ENCODE results near the gene CYSLTR2. TPM values are rescaled to one million over a fixed set of nuclear protein-coding genes. Genes with fewer than 3 reads are reported as not detected.
"Not testable (repeated sequence)": the region's sequence is repeated elsewhere in the genome, so short reads cannot be mapped to it uniquely, and the experiment has no call there.

Gene CYSLTR2
- total RNA-seq, 1 donor from 2014 or later = 0.75 TPM

DNA sequence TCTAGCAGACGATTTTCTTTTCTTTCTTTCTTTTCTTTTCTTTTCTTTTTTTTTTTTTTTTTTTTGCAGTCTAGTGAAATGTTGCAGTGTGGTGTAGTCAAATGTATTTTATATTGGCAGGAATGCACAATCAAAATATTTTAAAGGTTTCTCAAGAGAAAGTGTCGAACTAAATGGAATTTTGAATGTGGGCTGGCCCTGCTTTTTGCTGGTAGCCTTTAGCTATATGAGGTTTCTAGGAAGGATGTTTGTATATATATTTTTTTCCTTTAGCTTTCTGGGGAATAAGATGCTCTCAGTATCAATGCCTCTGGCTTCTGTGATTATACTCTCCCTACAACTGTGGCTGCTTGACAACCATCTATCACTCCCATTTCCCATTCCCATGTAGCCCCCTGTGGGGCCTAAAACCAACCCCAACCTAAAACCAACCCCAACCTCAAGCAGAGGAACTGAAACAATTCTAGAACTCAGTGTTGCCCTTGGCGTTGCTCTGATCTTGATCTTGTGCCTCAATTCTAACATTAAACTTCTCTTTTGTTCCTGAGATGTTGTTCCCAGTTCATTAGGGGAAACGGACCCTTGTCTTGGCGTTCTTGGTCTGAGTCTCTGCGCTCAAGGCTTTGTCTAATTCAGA lies 27.1 kb downstream of the CYSLTR2 start:
- no peak for DNase-seq (ENCODE audit: low spot score)
- H3K36me3 Mint-ChIP-seq (ENCODE audit: low read depth) = no peaks in the 10 kb centered on the region
- H3K4me3 Mint-ChIP-seq = no peak overlapping the region
- no peak overlapping the region for H3K27ac Mint-ChIP-seq
- no peaks in the 10 kb centered on the region for H3K27me3 Mint-ChIP-seq (ENCODE audit: insufficient read depth)
- H3K4me1 Mint-ChIP-seq (ENCODE audit: low read depth) = peaks cover 5% of the 10 kb centered on the region
- no peaks in the 10 kb centered on the region for H3K9me3 Mint-ChIP-seq
- intact Hi-C loops (cut with micrococcal nuclease) = no loop called here

DNA sequence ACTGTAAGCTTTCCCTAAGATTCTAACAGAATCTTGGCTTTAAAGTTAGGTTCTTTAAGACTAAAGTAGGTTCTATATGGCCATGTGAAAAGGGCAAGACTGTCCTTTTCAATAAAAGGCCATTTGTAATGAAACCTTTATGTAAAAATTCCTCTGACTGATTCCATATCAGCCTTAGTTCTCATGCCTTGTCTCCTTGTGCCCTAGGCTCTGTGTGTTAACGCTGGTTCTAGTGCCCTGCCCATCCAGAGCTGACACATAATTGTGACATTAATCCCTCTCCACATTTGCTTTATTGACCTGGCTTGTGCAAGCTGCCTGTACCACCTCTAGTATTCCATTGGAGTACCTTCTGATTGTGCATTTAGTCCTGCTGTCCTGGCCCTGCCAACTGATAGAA lies 28.2 kb downstream of the CYSLTR2 start:
- Mint-ChIP-seq H3K27me3 (ENCODE audit: insufficient read depth) (no peaks in the 10 kb centered on the region), H3K4me3 (no peak overlapping the region), H3K36me3 (ENCODE audit: low read depth) (no peaks in the 10 kb centered on the region), H3K27ac (no peak overlapping the region), H3K4me1 (ENCODE audit: low read depth) (peaks cover 3% of the 10 kb centered on the region), H3K9me3 (no peaks in the 10 kb centered on the region)
- intact Hi-C loops (cut with micrococcal nuclease) = no loop called here
- DNase-seq (ENCODE audit: low spot score) = no peak

DNA sequence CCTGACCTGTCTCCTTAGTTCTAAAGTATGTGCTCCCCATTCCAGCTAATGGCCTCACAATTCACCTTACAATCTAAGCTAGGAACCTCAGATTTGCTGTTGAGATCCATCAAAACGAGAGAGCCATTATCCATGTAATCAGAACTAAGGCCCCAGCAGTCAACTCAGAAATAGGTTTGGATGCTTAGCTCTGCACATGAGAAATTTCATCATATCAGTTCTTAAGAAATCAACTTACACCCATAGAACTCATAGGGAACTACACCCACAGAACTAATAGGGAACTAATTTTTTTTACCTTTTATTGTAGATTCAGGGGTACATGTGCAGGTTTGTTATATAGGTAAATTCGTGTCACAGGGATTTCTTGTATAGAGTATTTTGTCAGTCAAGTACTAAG lies 28.7 kb downstream of the CYSLTR2 start:
- intact Hi-C loops (cut with micrococcal nuclease) = no loop called here
- Mint-ChIP-seq H3K4me1 (ENCODE audit: low read depth) (no peaks in the 10 kb centered on the region), H3K27ac (no peak overlapping the region), H3K27me3 (ENCODE audit: insufficient read depth) (no peaks in the 10 kb centered on the region), H3K36me3 (ENCODE audit: low read depth) (no peaks in the 10 kb centered on the region), H3K4me3 (no peak overlapping the region), H3K9me3 (no peaks in the 10 kb centered on the region)
- no peak for DNase-seq (ENCODE audit: low spot score)

DNA sequence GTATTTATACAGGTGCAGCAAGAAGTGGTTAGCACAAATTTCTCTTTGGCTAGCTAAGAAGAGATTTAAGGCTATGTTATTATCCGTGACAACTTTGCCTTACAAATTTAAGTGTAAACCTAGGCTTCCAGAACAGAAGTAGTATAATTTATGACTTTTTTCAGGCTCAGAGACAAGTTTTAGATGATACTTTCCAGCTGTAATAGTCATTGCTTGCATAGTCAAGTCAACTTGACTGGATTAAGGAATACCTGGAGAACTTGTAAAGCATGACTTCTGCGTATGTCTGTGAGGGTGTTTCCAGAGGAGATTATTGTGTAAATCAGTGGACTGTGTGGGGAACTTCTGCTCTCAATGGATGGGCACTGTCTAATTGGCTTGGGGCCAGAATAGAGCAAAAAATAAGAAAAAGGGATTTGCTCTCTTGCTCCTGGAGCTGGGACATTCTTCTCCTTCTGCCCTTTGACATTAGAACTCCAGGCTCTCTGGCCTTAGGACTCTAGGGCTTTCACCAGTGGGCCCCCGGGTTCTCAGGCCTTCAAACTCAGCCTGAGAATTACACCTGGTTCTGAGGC lies 33.0 kb downstream of the CYSLTR2 start:
- intact Hi-C loops (cut with micrococcal nuclease) = no loop called here
- Mint-ChIP-seq H3K36me3 (ENCODE audit: low read depth) (no peaks in the 10 kb centered on the region), H3K4me1 (ENCODE audit: low read depth) (no peaks in the 10 kb centered on the region), H3K4me3 (no peak overlapping the region), H3K27me3 (ENCODE audit: insufficient read depth) (no peaks in the 10 kb centered on the region), H3K27ac (no peak overlapping the region), H3K9me3 (peaks cover 15% of the 10 kb centered on the region)
- DNase-seq (ENCODE audit: low spot score) = no peak

GRCh38 chr13:48687249-48687648 lies 33.5 kb downstream of the CYSLTR2 start:
- H3K27me3 Mint-ChIP-seq (ENCODE audit: insufficient read depth) = no peaks in the 10 kb centered on the region
- H3K4me1 Mint-ChIP-seq (ENCODE audit: low read depth) = no peaks in the 10 kb centered on the region
- no peaks in the 10 kb centered on the region for H3K36me3 Mint-ChIP-seq (ENCODE audit: low read depth)
- H3K27ac Mint-ChIP-seq = no peak overlapping the region
- no peak overlapping the region for H3K4me3 Mint-ChIP-seq
- H3K9me3 Mint-ChIP-seq = peaks cover 15% of the 10 kb centered on the region
- no peak for DNase-seq (ENCODE audit: low spot score)
- intact Hi-C loops (cut with micrococcal nuclease) = no loop called here

- Mint-ChIP-seq H3K4me1 (ENCODE audit: low read depth) (no peaks in the 10 kb centered on the region), H3K4me3 (no peak overlapping the region), H3K27me3 (ENCODE audit: insufficient read depth) (peaks cover 3% of the 10 kb centered on the region), H3K36me3 (ENCODE audit: low read depth) (no peaks in the 10 kb centered on the region), H3K27ac (no peak overlapping the region), H3K9me3 (peaks cover 8% of the 10 kb centered on the region)
- DNase-seq (ENCODE audit: low spot score) = no peak
- intact Hi-C loops (cut with micrococcal nuclease) = no loop called here
Measured at GRCh38 chr13:48693998-48694397, 40.3 kb downstream of the CYSLTR2 start.

DNA sequence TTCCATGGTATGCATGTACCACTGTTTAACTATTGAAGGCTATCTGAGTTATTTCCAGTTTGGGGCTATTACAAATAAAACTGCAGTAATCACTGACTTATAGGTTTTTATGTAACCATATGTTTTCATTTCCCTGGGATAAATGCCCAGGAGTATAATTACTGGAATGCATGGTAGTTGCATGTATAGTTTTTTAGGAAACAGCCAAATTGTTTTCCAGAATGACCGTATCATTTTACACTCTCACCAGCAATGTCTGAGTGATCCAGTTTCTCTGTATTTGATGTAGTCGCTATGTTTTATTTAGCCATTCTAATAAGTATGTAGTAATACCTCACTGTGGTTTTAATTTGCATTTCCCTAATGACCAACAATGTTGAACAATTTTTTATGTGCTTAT lies 42.0 kb downstream of the CYSLTR2 start:
- no peaks in the 10 kb centered on the region for H3K4me1 Mint-ChIP-seq (ENCODE audit: low read depth)
- no peaks in the 10 kb centered on the region for H3K36me3 Mint-ChIP-seq (ENCODE audit: low read depth)
- no peak overlapping the region for H3K4me3 Mint-ChIP-seq
- H3K27ac Mint-ChIP-seq = no peak overlapping the region
- DNase-seq (ENCODE audit: low spot score) = no peak
- peaks cover 3% of the 10 kb centered on the region for H3K27me3 Mint-ChIP-seq (ENCODE audit: insufficient read depth)
- H3K9me3 Mint-ChIP-seq = no peaks in the 10 kb centered on the region
- intact Hi-C loops (cut with micrococcal nuclease) = no loop called here

DNA sequence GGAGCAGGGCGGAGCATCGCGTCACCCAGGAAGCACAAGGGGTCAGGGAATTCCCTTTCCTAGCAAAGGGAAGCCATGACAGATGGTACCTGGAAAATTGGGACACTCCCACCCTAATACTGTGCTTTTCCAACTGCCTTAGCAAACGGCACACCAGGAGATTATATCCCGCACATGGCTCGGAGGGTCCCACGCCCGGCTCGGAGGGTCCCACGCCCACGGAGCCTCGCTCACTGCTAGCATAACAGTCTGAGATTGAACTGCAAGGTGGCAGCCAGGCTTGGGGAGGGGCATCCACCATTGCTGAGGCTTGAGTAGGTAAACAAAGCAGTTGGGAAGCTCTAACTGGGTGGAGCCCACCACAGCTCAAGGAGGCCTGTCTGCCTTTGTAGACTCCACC lies 42.9 kb downstream of the CYSLTR2 start:
- DNase-seq (ENCODE audit: low spot score) = not testable (repeated sequence)

GRCh38 chr13:48707405-48707804 lies 53.7 kb downstream of the CYSLTR2 start:
- DNase-seq (ENCODE audit: low spot score) = no peak
- peaks cover 41% of the 10 kb centered on the region for H3K9me3 Mint-ChIP-seq
- H3K4me3 Mint-ChIP-seq = no peak overlapping the region
- H3K27me3 Mint-ChIP-seq (ENCODE audit: insufficient read depth) = peaks cover 2% of the 10 kb centered on the region
- intact Hi-C loops (cut with micrococcal nuclease) = no loop called here
- no peaks in the 10 kb centered on the region for H3K4me1 Mint-ChIP-seq (ENCODE audit: low read depth)
- H3K36me3 Mint-ChIP-seq (ENCODE audit: low read depth) = peaks cover 4% of the 10 kb centered on the region
- no peak overlapping the region for H3K27ac Mint-ChIP-seq

More for the DNA sequence above, 42.9 kb downstream of the CYSLTR2 start:
- H3K36me3 Mint-ChIP-seq (ENCODE audit: low read depth); H3K27ac Mint-ChIP-seq; H3K27me3 Mint-ChIP-seq (ENCODE audit: insufficient read depth); H3K9me3 Mint-ChIP-seq; H3K4me1 Mint-ChIP-seq (ENCODE audit: low read depth); H3K4me3 Mint-ChIP-seq; intact Hi-C loops (cut with micrococcal nuclease): not testable (repeated sequence)

DNA sequence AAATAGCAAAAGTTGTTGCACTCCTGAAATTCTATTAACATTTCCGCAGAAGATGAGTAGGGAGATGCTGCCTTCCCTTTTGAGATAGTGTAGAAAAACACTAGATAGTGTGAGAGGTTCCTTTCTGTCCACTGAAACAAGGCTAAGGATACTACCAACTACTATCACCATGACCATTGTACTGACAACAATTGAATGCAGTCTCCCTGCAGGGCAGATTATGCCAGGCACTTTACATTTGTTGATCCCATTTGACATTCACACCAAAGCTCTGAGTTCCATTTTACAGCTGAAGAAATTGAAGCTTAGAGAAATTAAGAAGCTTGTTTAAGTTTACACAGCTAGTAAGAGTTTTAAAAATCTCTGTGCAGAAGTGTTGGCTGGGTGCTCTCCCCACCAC lies 55.0 kb downstream of the CYSLTR2 start:
- Mint-ChIP-seq H3K27me3 (ENCODE audit: insufficient read depth) (peaks cover 2% of the 10 kb centered on the region), H3K4me3 (no peak overlapping the region)
- no peak for DNase-seq (ENCODE audit: low spot score)

GRCh38 chr13:48709213-48709612 lies 55.5 kb downstream of the CYSLTR2 start:
- H3K36me3 Mint-ChIP-seq (ENCODE audit: low read depth) = peaks cover 4% of the 10 kb centered on the region
- no peak overlapping the region for H3K4me3 Mint-ChIP-seq
- H3K27me3 Mint-ChIP-seq (ENCODE audit: insufficient read depth) = peaks cover 2% of the 10 kb centered on the region
- no peak for DNase-seq (ENCODE audit: low spot score)
- H3K4me1 Mint-ChIP-seq (ENCODE audit: low read depth) = no peaks in the 10 kb centered on the region
- H3K9me3 Mint-ChIP-seq = peaks cover 47% of the 10 kb centered on the region
- H3K27ac Mint-ChIP-seq = no peak overlapping the region
- intact Hi-C loops (cut with micrococcal nuclease) = no loop called here

More for the DNA sequence above, 55.0 kb downstream of the CYSLTR2 start:
- Mint-ChIP-seq H3K9me3 (peaks cover 44% of the 10 kb centered on the region), H3K4me1 (ENCODE audit: low read depth) (no peaks in the 10 kb centered on the region), H3K27ac (no peak overlapping the region), H3K36me3 (ENCODE audit: low read depth) (peaks cover 4% of the 10 kb centered on the region)
- intact Hi-C loops (cut with micrococcal nuclease) = no loop called here

DNA sequence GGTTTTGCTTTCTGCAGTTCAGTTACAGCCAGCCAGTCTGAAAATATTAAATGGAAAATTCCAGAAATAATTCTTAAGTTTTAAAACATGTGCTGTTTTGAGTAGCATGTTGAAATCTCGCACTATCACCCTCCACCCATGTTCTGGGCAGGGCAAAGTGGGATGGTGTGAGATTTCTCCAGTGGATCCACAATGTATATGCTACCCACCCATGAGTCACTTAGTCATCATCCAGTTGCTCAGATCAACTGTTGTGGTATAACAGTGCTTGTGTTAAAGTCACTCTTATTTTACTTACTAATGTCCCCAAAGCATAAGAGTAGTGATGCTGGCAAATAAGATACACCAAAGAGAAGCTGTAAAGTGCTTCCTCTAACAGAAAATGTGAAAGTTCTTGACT lies 56.4 kb downstream of the CYSLTR2 start:
- intact Hi-C loops (cut with micrococcal nuclease) = no loop called here
- Mint-ChIP-seq H3K9me3 (peaks cover 38% of the 10 kb centered on the region), H3K4me1 (ENCODE audit: low read depth) (no peaks in the 10 kb centered on the region), H3K27ac (no peak overlapping the region), H3K27me3 (ENCODE audit: insufficient read depth) (peaks cover 2% of the 10 kb centered on the region), H3K4me3 (no peak overlapping the region), H3K36me3 (ENCODE audit: low read depth) (peaks cover 4% of the 10 kb centered on the region)
- DNase-seq (ENCODE audit: low spot score) = no peak

- H3K9me3 Mint-ChIP-seq = peaks cover 47% of the 10 kb centered on the region
- H3K36me3 Mint-ChIP-seq (ENCODE audit: low read depth) = peaks cover 5% of the 10 kb centered on the region
- H3K27me3 Mint-ChIP-seq (ENCODE audit: insufficient read depth) = peaks cover 2% of the 10 kb centered on the region
- DNase-seq (ENCODE audit: low spot score) = no peak
- H3K4me1 Mint-ChIP-seq (ENCODE audit: low read depth) = no peaks in the 10 kb centered on the region
- H3K4me3 Mint-ChIP-seq = no peak overlapping the region
- intact Hi-C loops (cut with micrococcal nuclease) = no loop called here
- no peak overlapping the region for H3K27ac Mint-ChIP-seq
Measured at GRCh38 chr13:48712141-48712540, 58.4 kb downstream of the CYSLTR2 start.

DNA sequence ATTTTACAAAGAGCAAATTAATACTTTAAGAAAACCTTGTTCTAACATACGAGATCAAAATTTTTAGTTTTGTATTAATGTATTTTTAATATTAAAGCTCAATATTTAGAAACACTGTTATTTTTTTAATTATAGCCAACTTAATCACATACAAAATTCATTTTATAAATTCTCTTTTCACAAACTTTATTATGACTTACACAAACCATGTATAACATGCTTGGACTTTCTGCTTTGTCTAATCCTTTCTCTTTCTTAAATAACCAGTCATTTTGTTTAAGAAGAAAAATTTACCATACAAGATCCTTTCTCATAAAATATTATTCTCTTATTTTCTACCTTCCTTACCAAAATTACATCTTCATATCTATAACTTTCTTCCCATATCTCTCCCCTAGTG lies 62.2 kb downstream of the CYSLTR2 start:
- H3K27ac Mint-ChIP-seq = no peak overlapping the region
- peaks cover 1% of the 10 kb centered on the region for H3K36me3 Mint-ChIP-seq (ENCODE audit: low read depth)
- no peaks in the 10 kb centered on the region for H3K4me1 Mint-ChIP-seq (ENCODE audit: low read depth)
- intact Hi-C loops (cut with micrococcal nuclease) = no loop called here
- H3K4me3 Mint-ChIP-seq = no peak overlapping the region
- no peaks in the 10 kb centered on the region for H3K27me3 Mint-ChIP-seq (ENCODE audit: insufficient read depth)
- no peak for DNase-seq (ENCODE audit: low spot score)
- peaks cover 38% of the 10 kb centered on the region for H3K9me3 Mint-ChIP-seq

All from activated T-helper 1 cell treated with anti-CD3 and anti-CD28 coated beads, Interleukin-12 subunit alpha, Interleukin-12 subunit beta, Interleukin-2, Interleukin-4 antibody, amounts not matched to agents 30 ng/mL and 10 ng/mL and 1 ng/mL, durations not matched to agents 14 hours and 24 hours and 36 hours (primary cell).